HG03196 (cell line): ENCODE measurements around the gene CPLX4.
A peak's percentile ranks its signal among the peaks of the same experiment; 100 is the strongest.

ENCODE experiments used
- ATAC-seq: cut with Tn5 transposase; IDR thresholded peaks from one replicate; pipeline ENCODE4 v1.9.1; 2021; ENCODE audit not compliant: unreplicated experiment

The CPLX4 gene, protein sequence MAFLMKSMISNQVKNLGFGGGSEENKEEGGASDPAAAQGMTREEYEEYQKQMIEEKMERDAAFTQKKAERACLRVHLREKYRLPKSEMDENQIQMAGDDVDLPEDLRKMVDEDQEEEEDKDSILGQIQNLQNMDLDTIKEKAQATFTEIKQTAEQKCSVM

DNA sequence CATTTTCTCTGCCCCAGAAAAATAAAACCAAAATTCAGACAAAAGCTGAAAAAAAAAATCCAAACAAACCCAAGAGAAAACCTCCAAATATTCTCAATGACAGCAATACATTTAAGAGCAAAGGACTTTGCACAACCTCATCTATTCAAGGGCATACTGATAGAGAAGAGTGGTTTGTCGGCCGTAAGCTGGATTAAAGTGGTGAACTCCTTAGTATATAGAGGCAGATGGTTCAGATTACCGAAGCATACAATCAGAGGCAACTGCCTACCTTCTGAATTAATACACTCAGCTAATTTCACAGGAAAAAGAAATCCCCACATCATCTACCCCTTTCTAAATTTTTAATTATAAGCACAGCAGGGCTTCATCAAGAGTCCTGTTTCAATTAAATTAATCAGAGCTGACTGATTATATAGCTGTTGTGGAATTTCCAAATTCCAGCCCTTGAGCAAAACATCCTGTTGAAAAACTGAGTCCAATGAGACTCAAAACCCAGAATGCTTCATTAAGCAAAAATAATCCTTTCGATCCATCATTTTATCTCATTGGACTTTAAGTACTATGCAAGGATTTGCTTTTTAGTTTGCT lies at the start of gene CPLX4:
CPLX4 (minus strand) TSS at position 190 of the 591 bp plus-strand sequence; CDS start at position 3, 187 bp downstream.
- ATAC-seq, result no peak

DNA sequence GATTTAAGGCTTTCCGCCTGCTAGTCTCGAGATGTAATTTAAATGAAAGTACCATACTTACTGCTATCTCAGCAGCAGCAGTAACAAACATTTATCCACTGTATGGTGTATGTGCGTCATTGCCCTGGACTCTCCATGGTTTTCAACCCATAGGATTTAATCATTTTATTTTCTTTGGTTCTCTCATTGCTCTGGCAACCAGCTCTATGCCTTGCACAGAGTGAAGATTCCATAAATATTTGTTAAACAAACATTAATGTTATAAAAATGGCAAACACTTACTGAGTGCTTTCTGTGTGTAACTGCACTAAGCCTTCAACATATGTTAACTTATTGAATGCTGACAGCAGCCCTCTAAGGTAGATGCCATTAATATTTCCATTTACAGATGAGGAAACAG lies 41.9 kb upstream of the CPLX4 start:
- ATAC-seq, result no peak

DNA sequence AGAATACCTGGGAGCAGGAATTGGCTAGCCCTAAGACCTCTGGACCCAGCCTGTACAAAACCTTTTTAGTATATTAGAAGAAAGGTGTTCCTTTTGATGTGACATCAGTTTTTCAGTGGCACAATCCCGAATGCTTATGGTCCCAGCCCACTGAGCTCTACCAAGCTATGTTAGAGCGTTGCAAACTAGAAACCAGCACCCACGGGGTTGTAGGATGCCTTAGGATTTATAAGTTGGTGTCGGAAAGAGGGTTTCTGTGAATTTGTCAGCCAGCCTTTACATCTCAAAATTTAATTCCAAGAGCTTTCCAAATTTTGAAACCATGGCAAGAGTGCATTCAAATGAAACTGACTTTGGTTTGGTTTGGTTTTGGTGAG lies 41.1 kb upstream of the CPLX4 start:
- ATAC-seq, result peak; percentile 4

DNA sequence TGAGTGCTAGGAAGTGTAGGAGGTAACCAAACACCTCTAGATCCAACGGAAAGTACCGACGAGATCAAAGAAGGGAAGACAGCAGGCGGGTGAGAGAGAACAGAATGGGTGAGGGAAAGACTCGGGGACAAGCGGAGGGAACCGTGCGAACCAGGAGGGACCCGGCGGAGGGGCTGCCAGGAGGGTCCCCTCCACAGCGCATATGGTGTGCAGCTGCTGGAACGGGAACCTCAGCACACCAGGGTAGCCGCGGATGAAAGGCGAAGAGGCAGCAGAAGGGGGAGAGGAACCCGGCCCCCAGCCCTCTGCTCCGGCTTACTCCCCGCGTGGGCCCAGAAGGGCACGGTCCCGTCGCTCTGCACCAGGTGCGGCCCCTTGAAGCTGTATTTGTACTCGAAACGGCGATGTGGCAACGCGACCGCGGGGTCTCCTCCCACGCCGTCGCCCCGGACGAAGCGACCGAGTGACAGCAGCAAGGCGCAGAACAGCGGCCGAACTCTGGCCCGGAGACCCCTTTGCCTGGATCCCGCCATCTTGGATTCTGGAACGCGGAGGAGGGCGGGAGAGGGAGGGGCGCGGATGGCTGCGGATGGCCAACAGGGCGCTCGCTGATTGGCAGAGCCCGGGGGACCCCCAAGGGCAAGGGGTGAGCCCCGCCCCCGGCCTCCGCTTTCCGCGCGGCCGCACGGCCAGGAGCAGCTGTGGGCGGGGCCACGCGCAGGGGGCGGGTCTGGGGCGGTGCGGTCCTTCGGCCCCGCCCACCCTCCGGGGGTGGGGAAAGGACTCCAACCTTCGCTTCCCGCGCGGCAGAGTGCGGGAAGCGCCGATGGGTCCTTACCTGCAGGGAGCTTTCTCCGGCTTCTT lies 40.5 kb upstream of the CPLX4 start, which contains the start of gene LMAN1:
LMAN1 (minus strand) TSS at position 554 of the 864 bp plus-strand sequence; CDS start at position 533, 21 bp downstream.
- peak; percentile 96 for ATAC-seq

DNA sequence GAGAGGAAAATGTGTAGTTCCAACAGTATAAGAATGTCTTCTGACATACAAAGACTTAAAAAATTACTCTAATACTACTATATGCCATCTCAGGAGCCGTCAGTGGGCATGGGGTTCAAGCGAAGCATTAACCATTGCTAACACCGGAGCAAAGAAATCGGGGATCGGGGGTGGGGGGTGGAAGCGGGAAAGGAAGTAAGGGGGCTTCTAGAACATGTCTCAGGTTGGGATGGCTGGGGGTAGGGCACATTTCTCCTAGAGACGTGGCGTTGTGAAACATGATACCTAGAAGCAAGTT lies 39.9 kb upstream of the CPLX4 start:
- no peak for ATAC-seq

DNA sequence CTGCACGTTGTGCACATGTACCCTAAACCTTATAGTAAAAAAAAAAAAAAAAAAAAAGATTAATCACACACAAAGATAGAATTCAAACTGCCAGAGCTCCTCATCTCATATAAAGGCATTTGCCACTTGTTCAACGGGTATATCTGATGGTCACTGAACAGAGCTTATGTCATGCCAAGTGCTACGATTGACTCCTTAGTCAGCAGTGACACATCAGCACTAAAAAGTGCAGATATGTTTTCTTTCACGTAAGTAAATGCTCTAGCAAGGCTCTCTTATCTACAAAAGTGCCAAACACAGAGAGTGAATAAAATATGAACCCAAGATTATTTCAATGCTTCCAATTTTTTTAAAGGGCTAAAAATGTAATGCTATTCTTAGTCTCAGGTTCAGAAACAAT lies 39.5 kb upstream of the CPLX4 start:
- ATAC-seq, result no peak

DNA sequence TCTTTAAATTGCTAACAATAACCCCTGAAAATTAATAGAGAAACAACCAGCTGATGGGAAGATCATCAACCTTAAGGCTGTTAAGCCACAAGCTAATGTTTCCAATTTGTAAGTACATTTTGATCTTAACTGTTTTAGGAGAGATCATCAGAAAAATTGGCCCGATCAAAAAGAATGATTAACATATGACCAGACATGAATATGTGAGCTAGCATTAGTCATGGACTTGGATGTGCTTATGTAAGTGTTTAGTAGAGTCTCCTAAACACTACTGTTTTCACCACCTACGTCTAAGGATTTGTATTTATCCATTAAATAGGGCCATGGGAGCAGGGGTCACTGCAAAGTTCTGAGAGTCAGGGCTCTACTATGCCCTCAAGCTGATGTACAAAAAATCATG lies 36.3 kb upstream of the CPLX4 start:
- ATAC-seq, result no peak

DNA sequence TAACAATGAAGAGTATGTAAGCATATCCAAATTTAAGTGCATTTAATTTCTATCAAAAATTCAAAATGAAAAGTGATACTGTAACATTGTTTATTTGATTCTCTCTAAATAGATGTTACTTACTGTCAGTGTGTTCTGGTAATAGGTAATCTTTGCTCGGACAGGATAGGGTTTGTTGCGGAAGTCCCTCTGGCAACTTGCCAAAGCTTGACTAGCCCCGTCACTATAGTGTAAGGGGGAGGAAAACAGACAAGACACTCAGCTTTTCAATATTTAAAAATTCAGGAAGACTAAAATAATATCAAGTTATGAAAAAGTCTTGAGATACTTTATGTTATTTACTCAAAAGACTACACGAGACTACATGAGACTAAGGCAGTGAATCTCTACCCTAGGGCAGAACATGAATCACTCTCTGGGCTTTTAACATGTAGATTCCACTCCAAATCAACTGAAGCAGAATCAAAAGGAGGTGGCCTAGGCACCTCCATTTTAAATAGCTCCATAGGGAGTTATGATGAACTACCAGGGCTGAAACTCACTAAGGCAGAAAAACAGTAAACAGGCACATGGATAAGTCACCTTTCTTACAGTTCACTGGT lies 34.7 kb upstream of the CPLX4 start:
- ATAC-seq, result no peak

DNA sequence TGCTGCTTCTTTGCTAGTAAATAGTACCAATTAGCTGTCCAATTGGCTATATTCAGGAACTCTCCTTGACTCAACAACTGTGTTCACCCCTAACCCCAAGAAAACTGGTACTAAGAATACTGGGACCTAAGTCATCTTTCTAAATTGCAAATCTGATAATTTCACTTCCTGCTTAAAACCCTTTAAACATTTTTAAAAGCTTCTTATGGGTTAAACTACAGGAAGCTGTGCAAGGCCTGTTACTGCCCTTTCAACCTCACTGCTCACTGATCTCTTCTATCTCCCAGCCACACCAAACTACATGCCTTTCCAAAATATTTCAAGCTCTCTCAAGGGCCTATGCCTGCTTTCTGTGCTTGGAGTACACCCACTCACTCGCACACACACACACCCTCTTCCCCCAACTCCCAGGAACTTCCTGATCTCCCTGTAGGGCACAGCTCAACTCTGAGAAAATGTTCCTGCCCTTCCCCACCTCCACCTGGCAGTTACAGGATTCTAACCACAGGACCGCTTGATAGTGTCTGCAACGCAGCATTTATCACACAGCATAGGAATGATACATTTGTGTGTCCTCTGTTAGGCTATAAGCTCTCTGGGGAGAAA lies 33.9 kb upstream of the CPLX4 start:
- ATAC-seq, result no peak

DNA sequence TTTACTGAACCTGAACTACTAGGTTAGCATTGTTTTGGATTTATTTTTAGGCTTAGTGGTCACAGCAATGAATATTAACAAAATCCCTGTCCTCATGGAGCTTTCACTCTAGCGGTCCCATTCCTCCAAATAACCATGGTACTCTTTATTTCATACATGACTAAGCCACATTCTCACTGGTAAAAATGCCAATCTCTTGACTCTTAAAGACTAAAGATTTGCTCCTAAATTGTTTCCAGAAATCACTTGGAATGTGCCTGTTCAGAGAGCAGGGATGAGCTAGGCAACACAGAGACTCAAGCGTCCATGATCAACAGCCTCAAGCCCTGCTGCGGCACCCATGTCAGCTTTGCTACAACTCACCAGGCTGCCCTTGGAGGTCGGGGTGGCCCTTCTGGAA lies 27.1 kb upstream of the CPLX4 start:
- no peak for ATAC-seq

DNA sequence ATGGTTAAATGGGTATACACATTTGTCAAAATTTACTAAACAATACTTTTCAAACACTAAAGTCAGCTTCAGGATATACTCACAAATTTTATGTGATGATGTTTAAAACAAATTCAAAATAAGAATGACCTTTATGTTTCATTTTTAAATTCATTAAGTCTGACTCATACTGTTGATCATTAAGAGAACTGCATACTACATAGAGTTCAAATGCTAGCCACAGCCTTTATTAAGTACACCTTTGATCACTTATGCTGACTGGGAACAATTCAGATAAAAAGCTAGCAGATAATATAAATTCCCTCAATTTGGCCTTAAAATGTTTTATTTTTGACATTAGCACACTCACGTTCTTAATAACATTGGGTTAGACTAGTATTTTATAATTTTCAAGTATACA lies 26.5 kb upstream of the CPLX4 start:
- ATAC-seq, result no peak

DNA sequence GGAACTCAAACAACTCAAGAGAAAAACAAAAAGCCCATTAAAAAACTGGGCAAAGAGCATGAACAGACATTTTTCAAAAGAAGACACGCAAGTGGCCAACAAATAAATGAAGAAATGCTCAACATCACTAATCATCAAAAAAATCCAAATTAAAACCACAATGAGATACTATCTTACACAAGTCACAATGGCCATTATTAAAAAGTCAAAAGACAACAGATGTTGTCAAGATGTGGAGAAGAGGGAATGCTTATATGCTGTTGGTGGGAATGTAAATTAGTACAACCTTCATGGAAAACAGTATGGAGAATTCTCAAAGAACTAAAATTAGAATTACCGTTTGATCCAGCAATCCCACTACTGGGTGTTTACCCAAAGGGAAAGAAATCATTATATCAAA lies 25.5 kb upstream of the CPLX4 start:
- no peak for ATAC-seq

DNA sequence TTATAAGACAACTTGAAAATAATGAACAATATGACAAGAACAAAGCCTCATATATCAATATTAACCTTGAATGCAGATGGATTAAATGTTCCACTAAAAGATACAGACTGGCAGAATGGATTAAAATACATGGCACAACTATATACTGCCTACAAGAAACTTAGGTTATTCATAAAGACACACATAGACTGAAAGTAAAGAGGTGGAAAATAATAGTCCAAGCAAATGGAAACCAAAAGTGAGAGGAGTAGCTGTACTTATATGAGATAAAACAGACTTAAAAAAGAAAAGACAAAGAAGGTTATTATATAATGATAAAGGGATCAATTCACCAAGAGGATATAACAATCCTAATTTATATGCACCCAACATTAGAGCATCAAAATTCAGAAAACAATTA lies 22.4 kb upstream of the CPLX4 start:
- ATAC-seq, result no peak

DNA sequence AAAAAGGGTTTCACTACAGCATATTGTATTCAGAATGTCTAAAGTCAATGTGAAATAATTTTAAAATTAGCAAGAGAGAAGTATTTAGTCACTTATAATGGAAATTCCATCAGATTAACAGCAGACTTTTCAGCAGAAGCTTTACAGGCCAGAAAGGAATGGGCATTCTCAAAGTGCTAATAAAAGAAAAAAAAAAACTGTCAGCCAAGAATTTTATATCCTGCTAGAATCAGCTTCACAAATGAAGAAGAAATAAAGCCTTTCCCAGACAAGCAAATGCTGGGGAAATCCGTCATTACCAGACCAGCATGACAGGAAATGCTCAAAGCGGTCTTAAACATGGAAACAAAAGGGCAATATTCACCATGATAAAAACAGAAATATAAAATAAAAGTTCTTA lies 21.9 kb upstream of the CPLX4 start:
- no peak for ATAC-seq

DNA sequence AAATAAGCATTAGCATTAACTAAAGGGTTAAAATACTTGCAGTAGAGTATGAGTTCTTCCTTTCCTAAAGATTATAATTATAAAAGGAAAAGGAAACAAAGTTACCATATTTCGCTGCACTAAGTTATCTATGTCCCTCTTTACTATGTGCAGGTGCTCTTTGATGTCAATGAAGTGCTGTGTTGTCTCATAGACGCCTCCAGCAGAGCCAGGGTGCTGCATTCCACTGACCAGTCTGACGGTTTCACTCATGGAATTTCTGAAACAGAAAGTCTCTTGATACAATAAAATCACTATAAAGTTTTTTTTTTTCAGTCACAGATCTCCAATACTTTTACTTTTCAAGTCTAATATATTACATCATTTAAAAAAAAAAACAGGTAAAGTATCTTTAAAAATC lies 14.5 kb upstream of the CPLX4 start:
- no peak for ATAC-seq

DNA sequence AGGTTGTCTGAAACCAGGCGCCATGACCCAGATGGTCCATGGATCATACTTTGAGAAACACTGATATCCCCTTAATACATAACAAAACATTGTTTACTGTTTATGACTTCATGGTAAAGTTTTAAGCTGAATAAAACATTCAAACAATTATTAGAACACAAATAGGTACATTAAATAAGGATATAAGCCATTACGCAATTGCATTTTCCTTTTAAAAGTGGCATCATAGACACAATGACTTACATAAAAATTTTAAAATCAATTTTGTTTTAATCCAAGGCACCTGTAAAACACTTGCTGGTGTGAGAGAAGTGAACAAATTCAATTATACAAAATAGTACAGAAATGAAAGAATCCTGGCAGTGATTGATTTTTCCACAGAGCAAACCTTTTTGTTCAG lies 10.2 kb upstream of the CPLX4 start:
- no peak for ATAC-seq

DNA sequence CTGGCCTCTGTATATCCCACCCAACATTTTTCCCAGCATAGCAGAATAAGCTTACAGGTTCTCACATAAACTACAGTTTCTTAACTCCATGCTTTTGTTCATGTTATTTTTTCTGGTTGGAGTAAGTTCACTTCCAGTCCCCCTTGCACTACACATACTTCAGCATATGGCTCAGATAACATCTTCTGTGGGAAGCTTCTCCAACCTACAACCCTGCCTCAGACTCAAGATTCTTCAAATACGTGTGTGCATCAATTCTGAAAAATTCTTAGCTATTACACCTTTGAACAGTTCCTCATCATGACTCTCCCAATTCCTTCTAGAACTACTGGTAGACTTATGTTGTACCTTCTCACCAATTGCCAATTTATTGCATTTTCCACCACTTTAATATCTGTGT lies 7.5 kb upstream of the CPLX4 start:
- no peak for ATAC-seq

DNA sequence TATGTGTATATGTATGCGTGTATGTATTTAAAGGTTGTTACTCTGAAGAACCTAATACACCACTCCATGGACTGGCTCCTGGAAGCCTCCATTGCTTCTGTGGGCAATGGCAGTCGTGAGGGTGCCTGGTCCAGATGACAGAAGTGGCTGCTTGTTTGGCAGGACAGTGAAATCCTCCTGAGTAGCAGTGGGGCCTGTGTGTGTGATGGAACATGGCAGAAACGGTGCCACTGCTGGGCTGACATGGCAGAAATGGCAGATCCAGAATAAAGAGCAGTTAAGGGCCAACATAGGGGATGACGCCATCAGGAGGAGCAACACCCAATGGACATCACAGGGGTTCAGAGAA lies 6.1 kb upstream of the CPLX4 start:
- ATAC-seq, result no peak

DNA sequence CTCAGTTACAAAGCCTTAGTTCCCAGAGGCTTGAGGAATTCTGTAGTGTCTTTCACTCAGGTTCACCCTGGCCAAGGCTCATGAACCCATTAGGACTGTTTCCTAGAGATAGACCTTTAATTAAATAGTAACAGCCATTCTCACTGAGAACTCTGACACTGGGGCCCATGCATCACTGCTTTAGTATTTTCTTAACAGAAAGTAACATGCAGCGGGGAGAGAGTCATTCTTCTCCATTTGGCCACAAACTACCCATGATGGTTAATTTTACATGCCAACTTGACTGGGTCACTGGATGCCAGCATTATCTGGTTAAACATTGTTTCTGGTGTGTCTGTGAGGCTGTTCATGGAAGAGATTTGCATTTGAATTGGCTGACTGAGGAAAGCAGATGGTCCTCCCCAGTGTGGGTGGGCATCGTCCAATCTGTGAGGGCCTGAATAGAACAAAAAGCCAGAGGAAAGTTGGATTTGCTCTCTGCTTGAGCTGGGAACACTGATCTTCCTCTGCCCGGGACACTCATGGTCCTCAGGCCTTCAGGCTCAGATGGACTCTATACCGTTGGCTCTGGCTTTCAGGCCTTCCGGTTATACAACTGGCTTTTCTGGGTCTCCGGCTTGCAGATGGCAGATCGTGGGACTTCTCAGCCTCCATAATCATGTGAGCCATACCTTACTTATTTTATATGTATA lies 5.6 kb upstream of the CPLX4 start:
- no peak for ATAC-seq

DNA sequence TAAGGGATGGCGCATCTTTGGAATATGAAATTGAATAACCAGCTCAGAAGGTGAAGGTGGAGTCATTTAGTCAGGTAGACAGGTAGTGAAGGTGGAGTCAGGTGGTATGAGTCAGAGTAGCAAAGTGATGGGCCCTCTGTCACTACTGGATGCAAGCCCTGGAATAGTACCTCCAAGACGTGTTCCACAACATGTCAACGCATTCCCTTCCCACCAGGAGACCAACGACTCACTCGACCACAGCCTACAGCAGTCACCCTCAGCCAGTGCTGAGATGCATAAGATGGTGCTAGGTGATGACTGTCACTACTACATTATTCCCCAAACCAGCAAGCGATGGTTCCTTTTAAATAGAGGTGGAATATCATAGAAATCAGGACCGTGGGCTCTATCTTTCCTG lies 6.8 kb downstream of the CPLX4 start:
- no peak for ATAC-seq

DNA sequence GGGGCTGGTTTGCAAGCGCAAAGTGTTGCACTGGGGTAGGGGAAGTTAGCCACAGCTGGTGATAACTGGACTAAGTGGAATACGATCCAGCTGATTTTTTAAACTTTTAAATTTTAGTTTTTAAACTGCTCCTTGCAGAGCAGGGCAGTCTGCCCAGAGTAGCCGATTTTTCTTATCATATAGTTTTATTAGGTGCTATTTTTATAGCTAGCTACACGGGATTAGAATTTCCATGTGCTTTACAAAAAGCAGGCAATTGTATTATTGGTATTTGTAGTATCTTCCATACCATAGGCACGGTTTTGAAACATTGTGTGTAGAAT lies 9.6 kb downstream of the CPLX4 start:
- no peak for ATAC-seq
